ENCODE results near the gene CRYBA2.

Gene CRYBA2

GRCh38 chr2:218998414-218999002 lies 5.3 kb upstream of the CRYBA2 start:
- no peak for DNase-seq

- no peak for DNase-seq
These were observed 4.5 kb upstream of the CRYBA2 start for GRCh38 chr2:218997731-218998130.

GRCh38 chr2:218996937-218997336 lies 3.7 kb upstream of the CRYBA2 start:
- DNase-seq: no peak

GRCh38 chr2:218995972-218996711 lies 2.9 kb upstream of the CRYBA2 start:
- peak; percentile 81 for DNase-seq

GRCh38 chr2:218995561-218995960 lies 2.3 kb upstream of the CRYBA2 start:
- no peak for DNase-seq

GRCh38 chr2:218992703-218993344 lies 398 bp downstream of the CRYBA2 start:
- DNase-seq: no peak

GRCh38 chr2:218992196-218992595 lies 1.0 kb downstream of the CRYBA2 start:
- no peak for DNase-seq

- no peak for DNase-seq
These were observed 1.5 kb downstream of the CRYBA2 start for GRCh38 chr2:218991674-218992168.

GRCh38 chr2:218990612-218991011 lies 2.6 kb downstream of the CRYBA2 start:
- no peak for DNase-seq

- DNase-seq: no peak
These were observed 3.2 kb downstream of the CRYBA2 start for GRCh38 chr2:218990052-218990451.

GRCh38 chr2:218988650-218989049 lies 4.6 kb downstream of the CRYBA2 start:
- DNase-seq: no peak

GRCh38 chr2:218988164-218988563 lies 5.1 kb downstream of the CRYBA2 start:
- no peak for DNase-seq

GRCh38 chr2:218986148-218986761 lies 7.0 kb downstream of the CRYBA2 start:
- no peak for DNase-seq

- DNase-seq: no peak
These were observed 7.7 kb downstream of the CRYBA2 start for GRCh38 chr2:218985325-218986091.

- no peak for DNase-seq
These were observed 8.2 kb downstream of the CRYBA2 start, which contains the start of gene FEV for GRCh38 chr2:218985021-218985324. Gene FEV, minus strand, starts transcription at chr2:218985184. Its CDS starts 109 bp downstream, at chr2:218985075.

GRCh38 chr2:218984239-218985020 lies 8.8 kb downstream of the CRYBA2 start:
- DNase-seq: no peak

- no peak for DNase-seq
These were observed 9.3 kb downstream of the CRYBA2 start for GRCh38 chr2:218983934-218984238.

GRCh38 chr2:218983263-218983933 lies 9.8 kb downstream of the CRYBA2 start:
- DNase-seq: no peak

- no peak for DNase-seq
These were observed 10.5 kb downstream of the CRYBA2 start for GRCh38 chr2:218982586-218983262.

- peak; percentile 52 for DNase-seq
These were observed 11.2 kb downstream of the CRYBA2 start for GRCh38 chr2:218981881-218982585.
